Activated CD8-positive, alpha-beta memory T cell treated with anti-CD3 and anti-CD28 coated beads for 4 hours (primary cell): ENCODE results near the gene BNIP1.

Experiments
- DNase-seq, 2 donors: peaks; one replicate each; pipeline ENCODE4 v3.0.0-alpha.2; 2020; ENCODE audit warnings: low read depth in 2 of 2

Gene BNIP1

DNA sequence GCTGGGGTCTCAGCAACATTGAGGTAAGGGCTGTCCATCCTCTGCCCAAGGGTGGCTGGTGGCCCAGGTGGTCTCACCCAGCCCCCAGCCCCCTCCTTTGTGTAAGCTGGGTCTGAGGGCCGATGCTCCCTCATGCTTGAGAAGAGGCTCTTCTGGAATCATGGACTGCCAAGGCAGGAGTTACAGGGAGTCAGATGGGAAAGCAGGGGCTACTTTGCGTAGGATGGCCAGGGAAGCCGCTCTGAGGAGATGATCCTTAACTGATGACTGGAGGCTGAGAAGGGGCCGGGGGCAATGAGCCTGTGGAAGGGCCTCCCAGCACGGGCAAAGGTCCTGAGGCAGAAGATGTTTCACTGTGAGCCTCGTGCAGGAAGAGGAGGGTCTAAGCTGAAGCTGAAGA, 67.0 kb downstream of the BNIP1 start:
- DNase-seq, result no peak

GRCh38 chr5:173213236-173213933, 69.1 kb downstream of the BNIP1 start:
- no peak for DNase-seq
